Measurements from ENCODE around the gene VANGL1. TPM values are rescaled to one million over a fixed set of nuclear protein-coding genes. Genes with fewer than 3 reads are reported as not detected.

VANGL1 gene
- total and polyA plus RNA-seq, 2 of the 4 experiments (the other 2 are of a cell fraction): 6.1 to 6.7 TPM

DNA sequence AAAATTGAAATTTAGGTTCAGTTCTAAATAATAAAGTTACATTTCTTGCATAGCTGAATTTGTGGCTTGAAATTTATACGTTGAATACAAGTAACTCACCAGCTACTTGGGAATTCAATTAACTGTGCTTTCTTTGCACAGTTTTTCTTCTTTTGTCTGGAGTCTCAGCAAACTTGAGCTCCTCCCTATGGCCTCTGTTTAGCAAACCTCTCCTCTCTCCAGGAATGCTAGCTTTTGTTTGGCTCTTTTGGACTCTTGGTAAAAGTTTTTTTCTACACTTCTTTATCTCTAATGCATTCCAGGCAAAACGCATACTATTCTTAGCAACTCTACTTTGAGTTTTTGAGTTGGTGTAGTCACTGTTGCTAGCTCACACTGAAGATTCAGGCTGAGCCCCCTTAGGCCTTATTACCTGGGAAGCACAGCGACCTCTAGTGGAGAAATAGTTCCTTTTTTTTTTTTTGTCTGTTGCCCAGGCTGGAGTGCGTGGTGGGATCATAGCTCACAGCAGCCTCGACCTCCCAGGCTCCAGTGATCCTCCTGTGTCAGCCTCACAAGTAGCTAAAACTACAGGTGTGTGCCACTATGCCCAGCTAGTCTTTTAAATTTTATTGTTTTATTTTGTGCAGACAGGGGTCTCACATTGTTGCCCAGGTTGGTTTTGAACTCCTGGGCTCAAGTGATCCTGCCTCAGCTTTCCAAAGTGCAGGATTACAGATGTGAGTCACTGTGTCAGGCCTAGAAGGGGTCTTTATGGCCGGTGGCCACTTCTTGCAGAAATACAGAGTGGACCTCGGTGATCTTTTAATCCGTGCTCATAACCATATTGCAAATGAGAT lies 65.0 kb downstream of the VANGL1 start (continued):
- TF ChIP-seq RFX5 (IDR thresholded peaks at IDR 0.05; ENCODE audit: low read depth, low read length): no peak

DNA sequence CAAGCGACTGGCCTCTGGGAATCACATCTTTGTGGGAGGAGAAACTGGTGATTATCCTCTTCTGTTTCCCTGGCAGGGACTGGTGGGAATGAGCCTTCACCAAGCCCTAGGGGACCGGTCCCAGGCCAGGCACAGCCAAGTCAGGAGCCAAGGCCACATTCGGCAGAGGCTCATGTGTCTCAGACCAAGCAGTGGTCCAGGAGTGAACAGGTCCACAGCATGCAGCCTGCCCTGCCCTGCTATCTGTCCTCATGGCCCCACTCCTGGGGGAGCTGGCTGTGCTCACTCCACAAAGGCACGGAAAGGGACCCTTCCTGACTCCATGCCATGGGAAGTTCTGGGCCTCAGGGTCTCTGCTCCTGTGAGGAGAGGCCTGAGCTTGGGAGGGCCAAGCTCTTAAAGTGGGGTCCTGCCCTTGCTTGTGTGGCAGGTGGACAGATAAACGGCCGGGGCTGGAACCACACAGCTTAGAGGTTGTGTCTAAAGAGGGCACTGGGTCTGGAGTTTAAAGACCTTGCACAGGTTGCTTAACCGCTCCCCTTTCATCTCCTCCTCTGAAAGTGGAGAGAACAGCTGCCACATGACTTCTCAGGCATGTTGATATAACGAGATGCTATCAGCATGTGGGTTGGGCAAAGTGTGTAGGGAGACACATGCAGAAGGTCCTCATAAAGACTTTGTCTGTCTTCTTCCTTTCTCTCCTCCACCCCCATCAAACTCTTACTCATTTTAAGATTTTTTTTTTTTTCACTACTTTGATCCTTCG lies 69.3 kb downstream of the VANGL1 start:
- H3K4me1 ChIP-seq (ENCODE audit: control insufficient read depth, insufficient read depth, low read length): no peaks in the 10 kb centered on the region
- H3K23ac ChIP-seq (ENCODE audit: low read depth, low read length): no peak overlapping the region
- no peaks in the 10 kb centered on the region for H3K9me3 ChIP-seq (ENCODE audit: control insufficient read depth, insufficient read depth, low read length)
- 90% methylated on average over 2 of the region's 9 CpGs; no CpG with 5 or more reads in 1 of the 2 experiments for WGBS, 2 experiments (ENCODE audit: extremely low coverage in 2 of 2, insufficient read length in 1 of 2)
- H2BK120ac ChIP-seq (ENCODE audit: low read depth, low read length): no peak overlapping the region
- H2BK15ac ChIP-seq (ENCODE audit: low read depth, low read length): no peak overlapping the region
- CTCF ChIA-PET: no interaction called here
- H3K27me3 ChIP-seq (ENCODE audit: control insufficient read depth, insufficient read depth, low read length): peaks cover 44% of the 10 kb centered on the region
- H3K14ac ChIP-seq (replicated peaks; ENCODE audit: low read depth, low read length): no peak overlapping the region
- BruUV-seq (replicated peaks): no TSS peak
- H4K5ac ChIP-seq (ENCODE audit: low read depth, low read length): no peak overlapping the region
- H2AFZ ChIP-seq (replicated peaks; ENCODE audit: low read length, poor library complexity): no peak overlapping the region
- H2AK5ac ChIP-seq (ENCODE audit: low read depth, low read length): no peak overlapping the region
- in situ Hi-C loops (cut with MboI; ENCODE audit: low sequenced_read_pairs): no loop called here
- no peaks in the 10 kb centered on the region for H3K36me3 ChIP-seq (ENCODE audit: control insufficient read depth, insufficient read depth, low read length)
- no peak overlapping the region for H3K27ac ChIP-seq (ENCODE audit: insufficient read depth, low read length)
- H3K4me2 ChIP-seq (ENCODE audit: low read depth, low read length): no peak overlapping the region
- POLR2A ChIA-PET (ENCODE audit: unreplicated experiment): interaction anchor here (0.6 kb wide), 1 partner anchor 1051 kb away, joined by 10 read pairs; no protein-coding TSS in a partner anchor
- no peak overlapping the region for H2AK9ac ChIP-seq (replicated peaks; ENCODE audit: low read depth, low read length, poor library complexity)
- H3K4me3 ChIP-seq (ENCODE audit: insufficient read depth, low read depth, low read length): no peak overlapping the region
- DNase-seq (no peak), ATAC-seq (ENCODE audit: low read depth) (no peak)
- no peaks in the 10 kb centered on the region for H3K9me1 ChIP-seq (ENCODE audit: insufficient read depth, low read length)
- H4K20me1 ChIP-seq (ENCODE audit: insufficient read depth, low read length): no peaks in the 10 kb centered on the region
- H2BK5ac ChIP-seq (ENCODE audit: low read depth, low read length, poor library complexity, severe bottlenecking): no peak overlapping the region
- H2BK20ac ChIP-seq (ENCODE audit: low read depth, low read length): no peak overlapping the region
- H3K79me1 ChIP-seq (ENCODE audit: low read depth in 1 of 2, low read length in 2 of 2): no peaks in the 10 kb centered on the region
- no peak overlapping the region for H3K18ac ChIP-seq (ENCODE audit: low read depth, low read length)
- no peak overlapping the region for H3K9ac ChIP-seq (ENCODE audit: low read depth, low read length)
- no peak overlapping the region for H4K91ac ChIP-seq (ENCODE audit: insufficient read depth, low read depth, low read length)
- no peak overlapping the region for H3K56ac ChIP-seq (ENCODE audit: extremely low read depth, insufficient read depth, low read length)
- no peak overlapping the region for H4K8ac ChIP-seq (ENCODE audit: low read depth in 2 of 2, low read length in 2 of 2)
- dilution Hi-C loops (cut with HindIII; ENCODE audit: low sequenced_read_pairs, unreplicated experiment): no loop called here
- H3K4ac ChIP-seq (ENCODE audit: low read depth, low read length): no peak overlapping the region
- intact Hi-C loops (cut with micrococcal nuclease): no loop called here
- TF ChIP-seq SMC3 (IDR thresholded peaks at IDR 0.05; ENCODE audit: low read depth, low read length) (no peak), CHD1 (IDR thresholded peaks at IDR 0.05; ENCODE audit: low read depth, low read length) (no peak), BHLHE40 (IDR thresholded peaks at IDR 0.05; ENCODE audit: low read depth, low read length) (no peak), CEBPB (IDR thresholded peaks at IDR 0.05; ENCODE audit: low read depth, low read length) (no peak), RFX5 (IDR thresholded peaks at IDR 0.05; ENCODE audit: low read depth, low read length) (no peak), MAZ (IDR thresholded peaks at IDR 0.05; ENCODE audit: borderline replicate concordance, low read depth, low read length) (no peak), POLR2A (IDR thresholded peaks at IDR 0.05; ENCODE audit: low read depth, low read length) (no peak), MAFK (IDR thresholded peaks at IDR 0.05; ENCODE audit: low read depth, low read length) (no peak)
- TF ChIP-seq, protein P1, sequence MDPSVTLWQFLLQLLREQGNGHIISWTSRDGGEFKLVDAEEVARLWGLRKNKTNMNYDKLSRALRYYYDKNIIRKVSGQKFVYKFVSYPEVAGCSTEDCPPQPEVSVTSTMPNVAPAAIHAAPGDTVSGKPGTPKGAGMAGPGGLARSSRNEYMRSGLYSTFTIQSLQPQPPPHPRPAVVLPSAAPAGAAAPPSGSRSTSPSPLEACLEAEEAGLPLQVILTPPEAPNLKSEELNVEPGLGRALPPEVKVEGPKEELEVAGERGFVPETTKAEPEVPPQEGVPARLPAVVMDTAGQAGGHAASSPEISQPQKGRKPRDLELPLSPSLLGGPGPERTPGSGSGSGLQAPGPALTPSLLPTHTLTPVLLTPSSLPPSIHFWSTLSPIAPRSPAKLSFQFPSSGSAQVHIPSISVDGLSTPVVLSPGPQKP (IDR thresholded peaks at IDR 0.05; ENCODE audit: borderline replicate concordance, low read depth, low read length): no peak
- TF ChIP-seq, protein P2, sequence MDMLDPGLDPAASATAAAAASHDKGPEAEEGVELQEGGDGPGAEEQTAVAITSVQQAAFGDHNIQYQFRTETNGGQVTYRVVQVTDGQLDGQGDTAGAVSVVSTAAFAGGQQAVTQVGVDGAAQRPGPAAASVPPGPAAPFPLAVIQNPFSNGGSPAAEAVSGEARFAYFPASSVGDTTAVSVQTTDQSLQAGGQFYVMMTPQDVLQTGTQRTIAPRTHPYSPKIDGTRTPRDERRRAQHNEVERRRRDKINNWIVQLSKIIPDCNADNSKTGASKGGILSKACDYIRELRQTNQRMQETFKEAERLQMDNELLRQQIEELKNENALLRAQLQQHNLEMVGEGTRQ (IDR thresholded peaks at IDR 0.05; ENCODE audit: low read depth, low read length): no peak
- TF ChIP-seq, protein P3, sequence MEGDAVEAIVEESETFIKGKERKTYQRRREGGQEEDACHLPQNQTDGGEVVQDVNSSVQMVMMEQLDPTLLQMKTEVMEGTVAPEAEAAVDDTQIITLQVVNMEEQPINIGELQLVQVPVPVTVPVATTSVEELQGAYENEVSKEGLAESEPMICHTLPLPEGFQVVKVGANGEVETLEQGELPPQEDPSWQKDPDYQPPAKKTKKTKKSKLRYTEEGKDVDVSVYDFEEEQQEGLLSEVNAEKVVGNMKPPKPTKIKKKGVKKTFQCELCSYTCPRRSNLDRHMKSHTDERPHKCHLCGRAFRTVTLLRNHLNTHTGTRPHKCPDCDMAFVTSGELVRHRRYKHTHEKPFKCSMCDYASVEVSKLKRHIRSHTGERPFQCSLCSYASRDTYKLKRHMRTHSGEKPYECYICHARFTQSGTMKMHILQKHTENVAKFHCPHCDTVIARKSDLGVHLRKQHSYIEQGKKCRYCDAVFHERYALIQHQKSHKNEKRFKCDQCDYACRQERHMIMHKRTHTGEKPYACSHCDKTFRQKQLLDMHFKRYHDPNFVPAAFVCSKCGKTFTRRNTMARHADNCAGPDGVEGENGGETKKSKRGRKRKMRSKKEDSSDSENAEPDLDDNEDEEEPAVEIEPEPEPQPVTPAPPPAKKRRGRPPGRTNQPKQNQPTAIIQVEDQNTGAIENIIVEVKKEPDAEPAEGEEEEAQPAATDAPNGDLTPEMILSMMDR (conservative IDR thresholded peaks at IDR 0.05; ENCODE audit: low read depth, low read length): no peak
